Nephron progenitor cell (in vitro differentiated cells): ENCODE measurements around the gene GNE.
A peak's percentile ranks its signal among the peaks of the same experiment; 100 is the strongest.
"Not testable (repeated sequence)": the region's sequence is repeated elsewhere in the genome, so short reads cannot be mapped to it uniquely, and the experiment has no call there.

Experiments used
- DNase-seq: peaks from one replicate; pipeline ENCODE4 v3.0.0; 2021
- H3K27ac Mint-ChIP-seq: 2 replicates; pipeline ENCODE4 v1.8.0; 2021; ENCODE audit warnings: mild to moderate bottlenecking, moderate library complexity, mixed read lengths
- H3K27me3 Mint-ChIP-seq: 2 replicates; pipeline ENCODE4 v1.8.0; 2021; ENCODE audit warnings: mild to moderate bottlenecking, low read depth, mixed read lengths; ENCODE audit not compliant: poor library complexity
- H3K36me3 Mint-ChIP-seq: 2 replicates; pipeline ENCODE4 v1.8.0; 2021; ENCODE audit warnings: low read depth, mixed read lengths
- H3K4me1 Mint-ChIP-seq: 2 replicates; pipeline ENCODE4 v1.8.0; 2021; ENCODE audit warnings: mixed read lengths
- H3K4me3 Mint-ChIP-seq: 2 replicates; pipeline ENCODE4 v1.8.0; 2021; ENCODE audit warnings: mild to moderate bottlenecking, moderate library complexity, mixed read lengths
- H3K9me3 Mint-ChIP-seq: 2 replicates; pipeline ENCODE4 v1.8.0; 2021; ENCODE audit warnings: mild to moderate bottlenecking, moderate library complexity, mixed read lengths
- CTCF ChIP-seq: fragments of 200-600 bp; sonication (generic); IDR thresholded peaks from 2 replicates; pipeline ENCODE4 v1.5.0; 2021; ENCODE audit warnings: antibody characterized with exemption

Gene GNE

GRCh38 chr9:36258208-36258995 is at the start of gene GNE:
Gene GNE, minus strand, starts transcription at chr9:36258448. Its CDS starts 9,093 bp downstream, at chr9:36249355.
- no peak for TF ChIP-seq CTCF
- peak within 1 kb of the TSS; percentile 86 for H3K27ac Mint-ChIP-seq
- H3K27me3 Mint-ChIP-seq: peaks cover 6% of the 10 kb centered on the region
- H3K4me3 Mint-ChIP-seq: peak within 1 kb of the TSS; percentile 91
- H3K4me1 Mint-ChIP-seq: no peaks in the 10 kb centered on the region
- peak; percentile 99 for DNase-seq
- H3K36me3 Mint-ChIP-seq: peaks cover 22% of the 10 kb centered on the region
- H3K9me3 Mint-ChIP-seq: peaks cover 4% of the 10 kb centered on the region

- TF ChIP-seq CTCF: no peak
- Mint-ChIP-seq H3K36me3 (no peaks in the 10 kb centered on the region), H3K4me3 (no peak overlapping the region), H3K9me3 (no peaks in the 10 kb centered on the region), H3K27me3 (peaks cover 3% of the 10 kb centered on the region), H3K4me1 (peaks cover 13% of the 10 kb centered on the region), H3K27ac (no peak overlapping the region)
- DNase-seq: no peak
These were observed 48.4 kb upstream of the GNE start for GRCh38 chr9:36306471-36307306.

- H3K9me3 Mint-ChIP-seq, H3K4me3 Mint-ChIP-seq, H3K27me3 Mint-ChIP-seq, DNase-seq: not testable (repeated sequence)
- Mint-ChIP-seq H3K4me1 (peaks cover 13% of the 10 kb centered on the region), H3K36me3 (peaks cover 17% of the 10 kb centered on the region), H3K27ac (peak overlapping the region; percentile 97)
These were observed 46.1 kb upstream of the GNE start for GRCh38 chr9:36304366-36304765.

- Mint-ChIP-seq H3K9me3 (no peaks in the 10 kb centered on the region), H3K36me3 (peaks cover 25% of the 10 kb centered on the region), H3K4me3 (no peak overlapping the region), H3K27ac (no peak overlapping the region), H3K4me1 (peaks cover 27% of the 10 kb centered on the region), H3K27me3 (peaks cover 7% of the 10 kb centered on the region)
- TF ChIP-seq CTCF: no peak
- no peak for DNase-seq
These were observed 43.0 kb upstream of the GNE start for GRCh38 chr9:36301227-36301626.

GRCh38 chr9:36298566-36298965 is 40.3 kb upstream of the GNE start:
- Mint-ChIP-seq H3K27ac (peak overlapping the region; percentile 49), H3K27me3 (peaks cover 7% of the 10 kb centered on the region), H3K9me3 (no peaks in the 10 kb centered on the region), H3K4me3 (no peak overlapping the region), H3K36me3 (peaks cover 25% of the 10 kb centered on the region), H3K4me1 (peaks cover 17% of the 10 kb centered on the region)
- DNase-seq: no peak
- TF ChIP-seq CTCF: no peak

GRCh38 chr9:36297798-36298197 is 39.5 kb upstream of the GNE start:
- TF ChIP-seq CTCF: no peak
- Mint-ChIP-seq H3K27me3 (peaks cover 7% of the 10 kb centered on the region), H3K27ac (no peak overlapping the region), H3K36me3 (peaks cover 25% of the 10 kb centered on the region), H3K4me3 (no peak overlapping the region), H3K4me1 (peaks cover 21% of the 10 kb centered on the region), H3K9me3 (no peaks in the 10 kb centered on the region)
- DNase-seq: no peak

GRCh38 chr9:36294996-36295395 is 36.7 kb upstream of the GNE start:
- not testable (repeated sequence) for H3K4me3 Mint-ChIP-seq, DNase-seq
- peaks cover 30% of the 10 kb centered on the region for H3K4me1 Mint-ChIP-seq

More at GRCh38 chr9:36294996-36295395, 36.7 kb upstream of the GNE start:
- H3K27me3 Mint-ChIP-seq, H3K27ac Mint-ChIP-seq, H3K9me3 Mint-ChIP-seq: not testable (repeated sequence)
- H3K36me3 Mint-ChIP-seq: peaks cover 14% of the 10 kb centered on the region
